Natural killer cell (primary cell): ENCODE measurements around the gene ZNF839. TPM values are rescaled to one million over a fixed set of nuclear protein-coding genes. Genes with fewer than 3 reads are reported as not detected.

Experiments
- ATAC-seq, 3 donors: fragments of 150-1000 bp in 2 of 3; fragments of 200-7000 bp in 1 of 3; cut with Tn5 transposase; 1 replicate in 1 of 3; 2 replicates in 2 of 3; pipeline ENCODE4 v1.10.0; 2021; ENCODE audit warnings: mild to moderate bottlenecking in 2 of 3, moderate library complexity in 2 of 3
- DNase-seq, 2 donors: peaks; one replicate each; pipeline versions ENCODE4 v3.0.0 to v3.0.0-alpha.2; 2013 to 2021; ENCODE audit warnings: mixed read lengths in 1 of 2
- H3K27ac ChIP-seq: one replicate; pipeline ENCODE4 v1.5.1; 2013; ENCODE audit warnings: mild to moderate bottlenecking, low read length
- H3K27me3 ChIP-seq: one replicate; pipeline ENCODE4 v1.6.1; 2013; ENCODE audit warnings: low read length; ENCODE audit not compliant: control insufficient read depth, insufficient read depth
- H3K36me3 ChIP-seq: one replicate; pipeline ENCODE4 v1.6.1; 2013; ENCODE audit warnings: low read length; ENCODE audit not compliant: control insufficient read depth, insufficient read depth
- H3K4me1 ChIP-seq: one replicate; pipeline ENCODE4 v1.6.1; 2013; ENCODE audit warnings: low read length; ENCODE audit not compliant: control insufficient read depth, insufficient read depth
- H3K4me3 ChIP-seq: one replicate; pipeline ENCODE4 v1.5.1; 2013; ENCODE audit warnings: low read length
- H3K9me3 ChIP-seq: one replicate; pipeline ENCODE4 v1.6.1; 2013; ENCODE audit warnings: low read length; ENCODE audit not compliant: control insufficient read depth, insufficient read depth
- H3K27ac Mint-ChIP-seq, 2 donors: one replicate each; pipeline ENCODE4 v1.8.0; 2022; ENCODE audit warnings: mild to moderate bottlenecking in 2 of 2, mixed read lengths in 2 of 2, moderate library complexity in 1 of 2
- H3K27me3 Mint-ChIP-seq, 2 donors: one replicate each; pipeline ENCODE4 v1.8.0; 2022; ENCODE audit warnings: low read depth in 2 of 2, mixed read lengths in 2 of 2
- H3K36me3 Mint-ChIP-seq: one replicate; pipeline ENCODE4 v1.8.0; 2022; ENCODE audit warnings: mixed read lengths
- H3K4me1 Mint-ChIP-seq, 2 donors: one replicate each; pipeline ENCODE4 v1.8.0; 2022; ENCODE audit warnings: mixed read lengths in 2 of 2
- H3K4me3 Mint-ChIP-seq: one replicate; pipeline ENCODE4 v1.8.0; 2022; ENCODE audit warnings: mild to moderate bottlenecking, moderate library complexity, mixed read lengths
- H3K9me3 Mint-ChIP-seq, 2 donors: one replicate each; pipeline ENCODE4 v1.8.0; 2022; ENCODE audit warnings: mixed read lengths in 2 of 2
- WGBS: methylation state at CpG from one replicate; pipeline ENCODE4 v1.1.7; 2013; ENCODE audit warnings: missing lambda C conversion rate; ENCODE audit not compliant: insufficient coverage; 5-methylcytosine and 5-hydroxymethylcytosine counted together
- intact Hi-C: fragments of 100-400 bp; cut with micrococcal nuclease; formaldehyde crosslinking; loops from one replicate; pipeline ENCODE4 v1.14.2; 2022
- total RNA-seq, 4 donors: library from RNA; stranded (reverse); fragments of 120-200 nt in 1 of 4; gene quantifications; one replicate each; pipeline versions ENCODE4 v1.2.3 to v1.2.4, GENCODE V29; 2013 to 2022
- TF ChIP-seq, protein P1 (sequence below): fragments of 200-600 bp; IDR thresholded peaks from one replicate; pipeline ENCODE4 v1.8.0; 2022; ENCODE audit warnings: antibody characterized with exemption

The ZNF839 gene
- total RNA-seq, 3 donors from 2014 or later (not counting 1 experiment from before 2014, with no cell fraction given) = 13.3 to 20.4 (median 18.1) TPM

DNA sequence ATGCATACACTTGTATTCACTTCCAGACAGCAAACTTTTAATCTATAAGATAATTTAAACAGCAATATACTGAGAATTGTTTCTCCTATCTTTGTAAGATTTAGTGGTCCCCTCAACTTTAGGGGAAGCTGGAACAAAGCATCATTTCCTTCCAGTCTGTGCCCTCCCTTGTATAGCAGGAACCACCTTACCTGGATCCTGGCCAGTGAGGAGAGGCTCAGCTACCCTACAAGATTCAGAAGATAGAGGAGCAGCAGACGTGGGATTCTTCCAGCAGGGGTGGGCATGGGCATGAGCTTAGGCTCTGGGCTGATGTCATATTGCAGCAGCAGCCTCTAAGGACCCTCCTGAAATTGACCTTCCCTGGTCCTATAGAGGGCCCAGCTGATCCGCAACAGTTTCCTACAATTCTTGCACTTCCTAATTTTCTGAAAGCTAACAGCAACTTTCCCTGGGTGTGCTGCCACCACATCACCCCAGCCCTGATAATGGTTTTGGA lies 35.9 kb upstream of the ZNF839 start:
- ATAC-seq = no peak
- 61% methylated on average over 2 of the region's 2 CpGs for WGBS
- Mint-ChIP-seq H3K27ac (no peak overlapping the region), H3K4me1 (no peaks in the 10 kb centered on the region), H3K36me3 (no peaks in the 10 kb centered on the region), H3K27me3 (no peaks in the 10 kb centered on the region), H3K4me3 (no peak overlapping the region), H3K9me3 (no peaks in the 10 kb centered on the region)
- Histone ChIP-seq H3K4me1 (no peaks in the 10 kb centered on the region), H3K27ac (no peak overlapping the region), H3K4me3 (no peak overlapping the region), H3K27me3 (no peaks in the 10 kb centered on the region), H3K9me3 (no peaks in the 10 kb centered on the region), H3K36me3 (no peaks in the 10 kb centered on the region)
- intact Hi-C loops = no loop called here
- no peak for DNase-seq
- TF ChIP-seq, protein P1, sequence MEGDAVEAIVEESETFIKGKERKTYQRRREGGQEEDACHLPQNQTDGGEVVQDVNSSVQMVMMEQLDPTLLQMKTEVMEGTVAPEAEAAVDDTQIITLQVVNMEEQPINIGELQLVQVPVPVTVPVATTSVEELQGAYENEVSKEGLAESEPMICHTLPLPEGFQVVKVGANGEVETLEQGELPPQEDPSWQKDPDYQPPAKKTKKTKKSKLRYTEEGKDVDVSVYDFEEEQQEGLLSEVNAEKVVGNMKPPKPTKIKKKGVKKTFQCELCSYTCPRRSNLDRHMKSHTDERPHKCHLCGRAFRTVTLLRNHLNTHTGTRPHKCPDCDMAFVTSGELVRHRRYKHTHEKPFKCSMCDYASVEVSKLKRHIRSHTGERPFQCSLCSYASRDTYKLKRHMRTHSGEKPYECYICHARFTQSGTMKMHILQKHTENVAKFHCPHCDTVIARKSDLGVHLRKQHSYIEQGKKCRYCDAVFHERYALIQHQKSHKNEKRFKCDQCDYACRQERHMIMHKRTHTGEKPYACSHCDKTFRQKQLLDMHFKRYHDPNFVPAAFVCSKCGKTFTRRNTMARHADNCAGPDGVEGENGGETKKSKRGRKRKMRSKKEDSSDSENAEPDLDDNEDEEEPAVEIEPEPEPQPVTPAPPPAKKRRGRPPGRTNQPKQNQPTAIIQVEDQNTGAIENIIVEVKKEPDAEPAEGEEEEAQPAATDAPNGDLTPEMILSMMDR = no peak

DNA sequence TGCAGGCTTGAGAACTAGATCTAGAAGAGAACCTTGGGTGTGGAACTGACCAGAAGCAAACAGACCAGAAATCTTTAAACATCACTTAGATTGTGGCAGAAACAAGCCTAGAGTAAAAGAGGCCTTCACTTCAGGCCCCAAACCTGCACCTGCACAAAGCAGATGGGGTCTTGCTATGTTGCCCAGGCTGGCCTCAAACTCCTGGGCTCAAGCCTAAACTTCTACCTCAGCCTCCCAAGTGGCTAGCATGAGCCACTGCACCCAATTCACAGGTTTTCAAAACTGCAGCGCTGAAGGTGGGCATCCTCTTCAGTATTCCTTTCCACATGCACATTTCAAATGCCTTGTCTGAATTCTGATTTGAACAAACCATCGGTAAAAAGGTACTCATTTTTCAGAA lies 34.4 kb upstream of the ZNF839 start:
- H3K27me3 Mint-ChIP-seq = no peaks in the 10 kb centered on the region
- no peaks in the 10 kb centered on the region for H3K4me1 Mint-ChIP-seq
- intact Hi-C loops = no loop called here
- DNase-seq = no peak
- Histone ChIP-seq H3K4me3 (no peak overlapping the region), H3K27ac (no peak overlapping the region), H3K27me3 (no peaks in the 10 kb centered on the region), H3K4me1 (no peaks in the 10 kb centered on the region), H3K9me3 (no peaks in the 10 kb centered on the region), H3K36me3 (no peaks in the 10 kb centered on the region)
- no peaks in the 10 kb centered on the region for H3K9me3 Mint-ChIP-seq
- H3K27ac Mint-ChIP-seq = no peak overlapping the region
- no peak overlapping the region for H3K4me3 Mint-ChIP-seq
- H3K36me3 Mint-ChIP-seq = no peaks in the 10 kb centered on the region
- TF ChIP-seq, protein P1 = no peak
- no peak for ATAC-seq
- 95% methylated on average over 2 of the region's 2 CpGs for WGBS

DNA sequence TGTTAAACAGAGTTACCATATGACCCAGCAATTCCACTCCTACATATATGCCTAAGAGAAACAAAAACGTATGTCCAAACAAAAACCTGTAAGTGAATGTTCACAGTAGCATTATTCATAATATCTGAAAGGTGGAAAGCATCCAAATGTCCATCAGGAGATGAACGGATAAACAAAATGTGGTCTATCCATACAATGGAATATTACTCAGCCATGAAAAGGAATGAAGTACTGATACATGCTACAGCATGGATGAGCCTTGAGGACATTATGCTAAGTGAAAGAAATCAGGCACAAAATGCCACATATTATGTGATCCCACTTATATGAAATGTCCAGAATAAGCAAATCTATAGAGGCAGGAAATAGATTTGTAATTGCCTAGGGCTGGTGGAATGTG lies 31.4 kb upstream of the ZNF839 start:
- intact Hi-C loops = no loop called here
- Histone ChIP-seq H3K4me3 (no peak overlapping the region), H3K4me1 (no peaks in the 10 kb centered on the region), H3K9me3 (no peaks in the 10 kb centered on the region), H3K27ac (no peak overlapping the region), H3K36me3 (no peaks in the 10 kb centered on the region), H3K27me3 (no peaks in the 10 kb centered on the region)
- H3K9me3 Mint-ChIP-seq = no peaks in the 10 kb centered on the region
- no peaks in the 10 kb centered on the region for H3K27me3 Mint-ChIP-seq
- no peaks in the 10 kb centered on the region for H3K36me3 Mint-ChIP-seq
- H3K4me3 Mint-ChIP-seq = no peak overlapping the region
- TF ChIP-seq, protein P1 = no peak
- H3K4me1 Mint-ChIP-seq = no peaks in the 10 kb centered on the region
- DNase-seq (no peak), ATAC-seq (no peak)
- WGBS = 100% methylated on average over 2 of the region's 2 CpGs
- no peak overlapping the region for H3K27ac Mint-ChIP-seq

DNA sequence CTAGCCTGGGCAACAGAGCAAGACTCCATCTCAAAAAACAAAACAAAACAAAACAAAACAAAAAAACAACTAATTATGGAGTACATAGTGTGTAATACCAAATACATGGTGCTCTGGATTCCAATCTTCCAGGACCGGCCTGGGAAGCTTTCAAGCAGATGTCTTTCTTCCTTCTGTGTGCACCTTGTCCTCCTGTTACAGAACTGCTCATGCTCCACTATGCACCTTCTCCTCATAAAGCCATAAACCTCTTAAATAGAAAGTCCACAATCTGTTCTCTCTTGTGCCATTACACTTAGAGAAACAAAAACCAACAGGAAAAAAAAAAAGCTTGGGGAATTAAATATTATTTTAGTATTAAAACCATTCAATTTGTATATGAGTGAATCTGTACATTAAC lies 27.1 kb upstream of the ZNF839 start:
- intact Hi-C loops = no loop called here
- WGBS = 84% methylated on average over 1 of the region's 1 CpG

More for the DNA sequence above, 27.1 kb upstream of the ZNF839 start:
- Histone ChIP-seq H3K4me1 (no peaks in the 10 kb centered on the region), H3K27me3 (no peaks in the 10 kb centered on the region), H3K9me3 (no peaks in the 10 kb centered on the region), H3K27ac (no peak overlapping the region), H3K36me3 (no peaks in the 10 kb centered on the region), H3K4me3 (no peak overlapping the region)
- Mint-ChIP-seq H3K36me3 (no peaks in the 10 kb centered on the region), H3K27ac (no peak overlapping the region), H3K9me3 (no peaks in the 10 kb centered on the region), H3K4me3 (no peak overlapping the region), H3K4me1 (no peaks in the 10 kb centered on the region), H3K27me3 (no peaks in the 10 kb centered on the region)
- no peak for ATAC-seq
- DNase-seq = no peak
- TF ChIP-seq, protein P1 = no peak
